Lower lobe of right lung (tissue), 2 donors: ENCODE measurements around the gene IZUMO4. TPM values are rescaled to one million over a fixed set of nuclear protein-coding genes. Genes with fewer than 3 reads are reported as not detected.
A peak's percentile ranks its signal among the peaks of the same experiment; 100 is the strongest.

ENCODE experiments used
- ATAC-seq, 2 donors: fragments of 200-7000 bp; cut with Tn5 transposase; one replicate each; pipeline ENCODE4 v1.9.1; 2020 to 2022; ENCODE audit warnings: mild to moderate bottlenecking in 2 of 2, moderate library complexity in 2 of 2
- DNase-seq: peaks from one replicate; pipeline ENCODE4 v3.0.0-alpha.2; 2020
- H3K27ac ChIP-seq: fragments of 200-600 bp; one replicate; pipeline ENCODE4 v1.8.0; 2022
- H3K27me3 ChIP-seq: fragments of 200-600 bp; one replicate; pipeline ENCODE4 v1.8.0; 2022; ENCODE audit warnings: low read depth
- H3K36me3 ChIP-seq: fragments of 200-600 bp; one replicate; pipeline ENCODE4 v1.8.0; 2022; ENCODE audit warnings: mild to moderate bottlenecking
- H3K4me1 ChIP-seq: fragments of 200-600 bp; one replicate; pipeline ENCODE4 v1.8.0; 2022
- H3K4me3 ChIP-seq: fragments of 200-600 bp; one replicate; pipeline ENCODE4 v1.8.0; 2022; ENCODE audit warnings: mild to moderate bottlenecking
- H3K9me3 ChIP-seq: fragments of 200-600 bp; one replicate; pipeline ENCODE4 v1.8.0; 2022
- intact Hi-C: fragments of 100-400 bp; cut with DNase I; formaldehyde crosslinking; loops from one replicate; pipeline ENCODE4 v1.11.0; 2022
- total RNA-seq: library from RNA; stranded (reverse); fragmentation: NEBNext Ultra II Directional; extraction: Animal tissue kit (Norgen Biotek cat#: 25700); gene quantifications from one replicate; pipeline ENCODE4 v1.2.1, GENCODE V29; 2021
- TF ChIP-seq, protein P1 (sequence below): fragments of 200-600 bp; IDR thresholded peaks from one replicate; pipeline ENCODE4 v1.8.0; 2022; ENCODE audit warnings: antibody characterized with exemption, mild to moderate bottlenecking
- donor health status: DM: no; HTN: yes; CAD: no; lungs with severe emphysema.

Gene IZUMO4
- total RNA-seq, 1 donor from 2014 or later: 7.4 TPM

DNA sequence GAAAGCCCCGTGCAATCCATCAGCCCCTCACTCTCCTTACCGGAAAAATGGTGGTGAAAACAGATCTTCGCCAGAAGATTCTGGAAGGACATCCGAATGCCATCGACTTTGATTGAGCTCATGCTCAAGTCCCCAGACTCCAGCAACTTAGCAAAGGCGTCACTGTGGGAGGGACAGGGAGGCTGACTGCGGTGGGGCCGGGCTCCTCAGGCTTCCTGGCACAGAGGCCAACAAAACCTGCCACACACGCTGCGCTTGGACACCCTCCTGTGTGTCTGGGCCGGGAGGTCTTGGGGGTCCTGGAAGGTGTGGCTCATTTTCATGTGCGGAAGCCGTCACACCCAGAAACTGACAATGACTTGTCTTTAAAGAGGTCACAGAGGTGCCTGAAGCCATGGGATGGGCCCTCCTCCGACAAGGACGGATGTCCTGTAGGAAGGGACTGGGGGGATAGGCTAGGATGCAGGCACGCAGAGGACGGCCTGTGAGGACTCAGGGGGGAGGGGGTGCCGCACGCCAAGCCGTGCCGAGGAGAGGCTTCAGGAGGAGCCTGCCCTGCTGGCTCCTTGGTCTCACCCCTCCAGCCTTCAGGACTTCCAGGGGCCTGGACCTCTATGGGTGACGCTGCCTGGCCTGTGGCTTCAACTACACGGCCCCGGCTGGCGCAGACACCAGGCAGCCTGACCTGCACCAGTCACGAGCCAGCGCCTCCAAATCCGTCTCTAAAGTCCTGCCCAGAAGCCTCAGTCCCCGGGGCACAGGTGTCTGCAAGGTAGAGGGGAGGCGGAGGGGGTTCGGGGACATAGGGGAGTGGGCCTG is 12.5 kb downstream of the IZUMO4 start:
- DNase-seq: no peak
- peaks cover 96% of the 10 kb centered on the region for H3K36me3 ChIP-seq
- peak in 1 of 2 donors; percentile 2 for ATAC-seq

GRCh38 chr19:2110822-2111221 is 14.1 kb downstream of the IZUMO4 start:
- DNase-seq: no peak
- H3K36me3 ChIP-seq: peaks cover 100% of the 10 kb centered on the region
- intact Hi-C loops: no loop called here

More for the DNA sequence above, 12.5 kb downstream of the IZUMO4 start:
- intact Hi-C loops: no loop called here
- Histone ChIP-seq H3K27ac (no peak overlapping the region), H3K27me3 (no peaks in the 10 kb centered on the region), H3K9me3 (peaks cover 3% of the 10 kb centered on the region), H3K4me1 (no peaks in the 10 kb centered on the region), H3K4me3 (no peak overlapping the region)
- TF ChIP-seq, protein P1, sequence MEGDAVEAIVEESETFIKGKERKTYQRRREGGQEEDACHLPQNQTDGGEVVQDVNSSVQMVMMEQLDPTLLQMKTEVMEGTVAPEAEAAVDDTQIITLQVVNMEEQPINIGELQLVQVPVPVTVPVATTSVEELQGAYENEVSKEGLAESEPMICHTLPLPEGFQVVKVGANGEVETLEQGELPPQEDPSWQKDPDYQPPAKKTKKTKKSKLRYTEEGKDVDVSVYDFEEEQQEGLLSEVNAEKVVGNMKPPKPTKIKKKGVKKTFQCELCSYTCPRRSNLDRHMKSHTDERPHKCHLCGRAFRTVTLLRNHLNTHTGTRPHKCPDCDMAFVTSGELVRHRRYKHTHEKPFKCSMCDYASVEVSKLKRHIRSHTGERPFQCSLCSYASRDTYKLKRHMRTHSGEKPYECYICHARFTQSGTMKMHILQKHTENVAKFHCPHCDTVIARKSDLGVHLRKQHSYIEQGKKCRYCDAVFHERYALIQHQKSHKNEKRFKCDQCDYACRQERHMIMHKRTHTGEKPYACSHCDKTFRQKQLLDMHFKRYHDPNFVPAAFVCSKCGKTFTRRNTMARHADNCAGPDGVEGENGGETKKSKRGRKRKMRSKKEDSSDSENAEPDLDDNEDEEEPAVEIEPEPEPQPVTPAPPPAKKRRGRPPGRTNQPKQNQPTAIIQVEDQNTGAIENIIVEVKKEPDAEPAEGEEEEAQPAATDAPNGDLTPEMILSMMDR: no peak

DNA sequence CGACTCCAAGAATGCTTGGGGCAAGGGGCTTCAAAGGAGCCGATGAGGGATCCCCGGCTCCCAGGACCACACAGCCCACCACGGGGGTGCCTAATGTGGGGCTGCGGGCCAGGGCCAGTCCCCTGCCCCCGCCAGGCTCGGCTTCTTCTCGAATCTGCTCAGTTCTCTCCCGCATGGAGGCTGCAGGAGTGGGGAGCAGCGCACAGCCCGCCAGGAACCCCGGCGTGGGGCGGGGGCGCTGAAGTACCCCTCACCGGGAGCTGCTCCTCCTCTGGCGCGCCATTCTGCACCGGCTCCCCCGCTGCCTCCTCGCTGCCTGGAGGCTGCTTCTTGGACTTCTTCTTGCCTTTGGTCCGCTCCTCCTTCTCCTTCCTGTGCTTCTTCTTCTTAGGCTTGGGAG is 14.7 kb downstream of the IZUMO4 start:
- H3K36me3 ChIP-seq: peaks cover 100% of the 10 kb centered on the region
- H3K4me3 ChIP-seq: no peak overlapping the region
- H3K27me3 ChIP-seq: no peaks in the 10 kb centered on the region
- H3K27ac ChIP-seq: no peak overlapping the region
- no peaks in the 10 kb centered on the region for H3K4me1 ChIP-seq
- H3K9me3 ChIP-seq: no peaks in the 10 kb centered on the region
- no peak for DNase-seq
- intact Hi-C loops: no loop called here
- TF ChIP-seq, protein P1: no peak
- no peak for ATAC-seq

More at GRCh38 chr19:2110822-2111221, 14.1 kb downstream of the IZUMO4 start:
- TF ChIP-seq, protein P1: no peak
- no peaks in the 10 kb centered on the region for H3K9me3 ChIP-seq
- H3K27ac ChIP-seq: no peak overlapping the region
- H3K27me3 ChIP-seq: no peaks in the 10 kb centered on the region
- no peak for ATAC-seq
- H3K4me1 ChIP-seq: no peaks in the 10 kb centered on the region
- no peak overlapping the region for H3K4me3 ChIP-seq

- TF ChIP-seq, protein P1: no peak
- Histone ChIP-seq H3K36me3 (peaks cover 100% of the 10 kb centered on the region), H3K4me3 (no peak overlapping the region), H3K27me3 (no peaks in the 10 kb centered on the region), H3K9me3 (no peaks in the 10 kb centered on the region), H3K4me1 (no peaks in the 10 kb centered on the region), H3K27ac (no peak overlapping the region)
- intact Hi-C loops: no loop called here
- ATAC-seq (no peak), DNase-seq (no peak)
These were observed 15.2 kb downstream of the IZUMO4 start for GRCh38 chr19:2111886-2112285.

GRCh38 chr19:2112516-2113320 is 16.0 kb downstream of the IZUMO4 start:
- no peak overlapping the region for H3K27ac ChIP-seq
- TF ChIP-seq, protein P1: no peak
- no peak for DNase-seq
- H3K4me3 ChIP-seq: no peak overlapping the region
- H3K27me3 ChIP-seq: no peaks in the 10 kb centered on the region
- ATAC-seq: no peak
- intact Hi-C loops: no loop called here
- no peaks in the 10 kb centered on the region for H3K4me1 ChIP-seq
- H3K9me3 ChIP-seq: no peaks in the 10 kb centered on the region
- peaks cover 100% of the 10 kb centered on the region for H3K36me3 ChIP-seq
